OCI-LY1 (cell line): ENCODE measurements around the gene OR2C1.

ENCODE experiments used
- H2AFZ ChIP-seq: fragments of 200-600 bp; sonication (generic), shearing (Covaris generic); 2 replicates; pipeline ENCODE4 v1.6.0; 2014; ENCODE audit warnings: antibody characterized with exemption, mild to moderate bottlenecking, low read length
- H3F3A ChIP-seq: fragments of 200-600 bp; sonication (generic), shearing (Covaris generic); 2 replicates; pipeline ENCODE4 v1.6.0; 2014; ENCODE audit warnings: mild to moderate bottlenecking, antibody characterized with exemption, low read length, moderate library complexity; ENCODE audit not compliant: insufficient read depth
- H3K27ac ChIP-seq: fragments of 200-600 bp; sonication (generic); 2 replicates; pipeline ENCODE4 v1.5.1; 2014; ENCODE audit warnings: low read length, mixed run types, mild to moderate bottlenecking, low read depth; ENCODE audit not compliant: poor library complexity, severe bottlenecking
- H3K27me3 ChIP-seq: fragments of 200-600 bp; sonication (generic); 2 replicates; pipeline ENCODE4 v1.6.0; 2014; ENCODE audit warnings: antibody characterized with exemption, mild to moderate bottlenecking, low read length, moderate library complexity; ENCODE audit not compliant: insufficient read depth
- H3K36me3 ChIP-seq: fragments of 200-600 bp; sonication (generic); 2 replicates; pipeline ENCODE4 v1.6.1; 2014; ENCODE audit warnings: mild to moderate bottlenecking, antibody characterized with exemption, low read length, moderate library complexity, mixed read lengths; ENCODE audit not compliant: insufficient read depth
- H3K4me1 ChIP-seq: fragments of 200-600 bp; sonication (generic); 2 replicates; pipeline ENCODE4 v1.5.1; 2014; ENCODE audit warnings: mild to moderate bottlenecking, low read length, moderate library complexity; ENCODE audit not compliant: insufficient read depth, severe bottlenecking
- H3K4me2 ChIP-seq: fragments of 200-600 bp; sonication (generic), shearing (Covaris generic); 2 replicates; pipeline ENCODE4 v1.6.1; 2014; ENCODE audit warnings: low read length
- H3K4me3 ChIP-seq: fragments of 200-600 bp; sonication (generic); 2 replicates; pipeline ENCODE4 v1.5.1; 2014; ENCODE audit warnings: low read length, low read depth, mild to moderate bottlenecking, mixed read lengths; ENCODE audit not compliant: poor library complexity, severe bottlenecking
- H3K79me2 ChIP-seq: fragments of 200-600 bp; shearing (Covaris generic); 2 replicates; pipeline ENCODE4 v1.6.1; 2016; ENCODE audit warnings: mixed run types, low read length, mixed read lengths; ENCODE audit not compliant: insufficient read depth
- H3K9ac ChIP-seq: fragments of 200-600 bp; sonication (generic), shearing (Covaris generic); 2 replicates; pipeline ENCODE4 v1.6.1; 2014; ENCODE audit warnings: mild to moderate bottlenecking, low read length, mixed read lengths
- H3K9me2 ChIP-seq: fragments of 200-600 bp; sonication (generic), shearing (Covaris generic); 2 replicates; pipeline ENCODE4 v1.6.1; 2014; ENCODE audit warnings: low read depth, mild to moderate bottlenecking, low read length, mixed read lengths
- H3K9me3 ChIP-seq: fragments of 200-600 bp; shearing (Covaris generic); 2 replicates; pipeline ENCODE4 v1.6.1; 2014; ENCODE audit warnings: low read length, mixed read lengths
- H4K20me1 ChIP-seq: fragments of 200-600 bp; sonication (generic), shearing (Covaris generic); 2 replicates; pipeline ENCODE4 v1.6.0; 2016; ENCODE audit warnings: mild to moderate bottlenecking, low read length; ENCODE audit not compliant: insufficient read depth
- EZH2 ChIP-seq: fragments of 200-600 bp; sonication (generic), shearing (Covaris generic); IDR thresholded peaks from 2 replicates; pipeline ENCODE4 v1.8.0; 2017; ENCODE audit warnings: borderline replicate concordance, mixed run types, mild to moderate bottlenecking, antibody characterized with exemption, low read length, moderate library complexity, mixed read lengths
- TF ChIP-seq, protein P1 (sequence below): fragments of 200-600 bp; sonication (generic), shearing (Covaris generic); IDR thresholded peaks from 2 replicates; pipeline ENCODE4 v1.5.1; 2017; ENCODE audit warnings: mild to moderate bottlenecking, antibody characterized with exemption, low read length, moderate library complexity, mixed read lengths

The OR2C1 gene

DNA sequence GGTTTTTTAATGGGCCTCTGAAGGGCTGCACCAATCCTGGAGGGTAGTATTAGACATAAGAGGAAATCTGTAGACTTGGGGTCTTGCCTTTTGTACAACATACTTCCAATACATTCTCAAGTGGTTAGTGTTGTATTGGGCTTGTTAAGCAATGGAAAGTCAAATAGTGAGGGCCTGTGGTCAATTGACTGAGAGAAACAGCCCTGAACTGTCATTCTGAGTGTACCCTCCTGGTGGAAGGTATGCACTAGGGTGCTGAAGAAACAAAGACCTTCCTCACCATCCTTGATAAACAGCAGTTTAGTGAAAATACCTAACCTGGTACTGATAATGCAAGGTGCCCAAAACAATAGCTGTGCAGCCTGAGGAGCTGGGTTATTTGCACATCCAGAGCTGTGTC, 22.2 kb downstream of the OR2C1 start:
- peaks cover 17% of the 10 kb centered on the region for H3K9me3 ChIP-seq
- H3K9me2 ChIP-seq, result no peaks in the 10 kb centered on the region
- peaks cover 21% of the 10 kb centered on the region for H3K36me3 ChIP-seq
- no peaks in the 10 kb centered on the region; the same call in 1 of the 2 replicates for H3K27me3 ChIP-seq
- H3K4me3 ChIP-seq, result no peak overlapping the region
- no peaks in the 10 kb centered on the region for H3K79me2 ChIP-seq
- TF ChIP-seq EZH2, result no peak
- TF ChIP-seq, protein P1, sequence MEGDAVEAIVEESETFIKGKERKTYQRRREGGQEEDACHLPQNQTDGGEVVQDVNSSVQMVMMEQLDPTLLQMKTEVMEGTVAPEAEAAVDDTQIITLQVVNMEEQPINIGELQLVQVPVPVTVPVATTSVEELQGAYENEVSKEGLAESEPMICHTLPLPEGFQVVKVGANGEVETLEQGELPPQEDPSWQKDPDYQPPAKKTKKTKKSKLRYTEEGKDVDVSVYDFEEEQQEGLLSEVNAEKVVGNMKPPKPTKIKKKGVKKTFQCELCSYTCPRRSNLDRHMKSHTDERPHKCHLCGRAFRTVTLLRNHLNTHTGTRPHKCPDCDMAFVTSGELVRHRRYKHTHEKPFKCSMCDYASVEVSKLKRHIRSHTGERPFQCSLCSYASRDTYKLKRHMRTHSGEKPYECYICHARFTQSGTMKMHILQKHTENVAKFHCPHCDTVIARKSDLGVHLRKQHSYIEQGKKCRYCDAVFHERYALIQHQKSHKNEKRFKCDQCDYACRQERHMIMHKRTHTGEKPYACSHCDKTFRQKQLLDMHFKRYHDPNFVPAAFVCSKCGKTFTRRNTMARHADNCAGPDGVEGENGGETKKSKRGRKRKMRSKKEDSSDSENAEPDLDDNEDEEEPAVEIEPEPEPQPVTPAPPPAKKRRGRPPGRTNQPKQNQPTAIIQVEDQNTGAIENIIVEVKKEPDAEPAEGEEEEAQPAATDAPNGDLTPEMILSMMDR, result no peak
- H2AFZ ChIP-seq, result no peak overlapping the region
- H3K4me1 ChIP-seq, result no peaks in the 10 kb centered on the region
- no peak overlapping the region for H3K27ac ChIP-seq
- no peak overlapping the region for H3K9ac ChIP-seq
- no peaks in the 10 kb centered on the region for H4K20me1 ChIP-seq
- H3F3A ChIP-seq, result no peaks in the 10 kb centered on the region
- no peak overlapping the region for H3K4me2 ChIP-seq

DNA sequence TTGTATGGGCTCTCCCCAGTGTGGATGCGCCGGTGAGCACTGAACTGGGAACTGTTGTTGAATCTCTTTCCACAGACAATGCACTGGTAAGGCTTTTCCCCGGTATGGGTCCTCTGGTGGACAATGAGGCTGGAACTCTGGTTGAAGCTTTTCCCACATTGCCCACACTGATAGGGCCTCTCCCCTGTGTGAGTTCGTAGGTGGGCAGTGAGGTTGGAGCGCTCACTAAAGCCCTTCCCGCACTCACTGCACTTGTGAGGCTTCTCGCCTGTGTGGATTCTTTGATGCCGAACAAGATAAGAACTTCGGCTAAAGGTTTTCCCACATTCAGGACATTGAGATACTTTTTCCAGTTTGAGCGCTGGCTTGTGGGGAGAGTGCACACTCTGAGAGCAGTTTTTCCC, 27.4 kb downstream of the OR2C1 start:
- no peaks in the 10 kb centered on the region for H4K20me1 ChIP-seq
- peaks cover 41% of the 10 kb centered on the region for H3K9me3 ChIP-seq
- H3K4me3 ChIP-seq, result no peak overlapping the region
- H3K4me2 ChIP-seq, result no peak overlapping the region
- H3K36me3 ChIP-seq, result peaks cover 61% of the 10 kb centered on the region
- no peak overlapping the region for H2AFZ ChIP-seq
- no peaks in the 10 kb centered on the region for H3K79me2 ChIP-seq
- H3K27me3 ChIP-seq, result no peaks in the 10 kb centered on the region
- H3K4me1 ChIP-seq, result no peaks in the 10 kb centered on the region
- no peak overlapping the region for H3K9ac ChIP-seq
- H3K27ac ChIP-seq, result no peak overlapping the region
- TF ChIP-seq, protein P1, result no peak
- no peak for TF ChIP-seq EZH2
- no peaks in the 10 kb centered on the region for H3F3A ChIP-seq
- no peaks in the 10 kb centered on the region for H3K9me2 ChIP-seq

DNA sequence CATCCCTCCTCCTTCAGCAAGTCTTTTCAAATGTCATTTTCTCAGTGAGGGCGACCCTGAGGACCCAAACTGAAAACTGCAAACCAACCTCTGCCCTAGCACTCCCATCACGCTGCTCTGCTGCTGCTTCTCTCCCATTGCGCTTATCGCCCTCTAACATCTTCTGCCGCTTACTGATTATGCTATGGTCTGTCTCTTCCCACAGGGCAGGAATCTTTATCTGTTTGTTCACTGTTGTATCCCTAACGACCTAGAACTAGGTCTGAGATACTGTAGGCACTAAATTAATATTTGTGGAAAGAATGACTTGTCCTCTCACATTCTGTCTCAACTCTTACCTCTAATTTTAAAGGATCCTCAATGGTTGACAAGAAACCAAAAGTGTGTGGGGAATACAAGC, 32.6 kb downstream of the OR2C1 start:
- Histone ChIP-seq H4K20me1 (no peaks in the 10 kb centered on the region), H3K9me3 (peaks cover 20% of the 10 kb centered on the region), H3K4me1 (peaks cover 10% of the 10 kb centered on the region), H3K4me2 (no peak overlapping the region), H3K27ac (no peak overlapping the region), H3K79me2 (no peaks in the 10 kb centered on the region), H3K9me2 (no peaks in the 10 kb centered on the region), H3K4me3 (no peak overlapping the region), H3K36me3 (peaks cover 84% of the 10 kb centered on the region), H3F3A (no peaks in the 10 kb centered on the region), H3K9ac (no peak overlapping the region), H2AFZ (no peak overlapping the region), H3K27me3 (no peaks in the 10 kb centered on the region)
- TF ChIP-seq, protein P1, result no peak
- no peak for TF ChIP-seq EZH2
